Heart right ventricle (tissue), 16 donors: ENCODE measurements around the gene ETNK2. TPM values are rescaled to one million over a fixed set of nuclear protein-coding genes. Genes with fewer than 3 reads are reported as not detected.
A peak's percentile ranks its signal among the peaks of the same experiment; 100 is the strongest.

Source experiments
- ATAC-seq, 8 donors: fragments of 200-7000 bp; cut with Tn5 transposase; one replicate each; pipeline ENCODE4 v1.9.1; 2020; ENCODE audit warnings: mild to moderate bottlenecking in 8 of 8, moderate library complexity in 8 of 8, moderate number of reproducible peaks in 1 of 8
- DNase-seq, 2 donors: peaks; one replicate each; pipeline ENCODE4 v3.0.0-alpha.2; 2020
- H3K27ac ChIP-seq, 10 donors: fragments of 200-600 bp; sonication (generic) in 2 of 10; one replicate each; pipeline versions ENCODE4 v1.5.0 to v1.8.0; 2020 to 2022; ENCODE audit warnings: mild to moderate bottlenecking in 3 of 10
- H3K27me3 ChIP-seq, 7 donors: fragments of 200-600 bp; one replicate each; pipeline ENCODE4 v1.8.0; 2021 to 2022; ENCODE audit warnings: mild to moderate bottlenecking in 2 of 7
- H3K36me3 ChIP-seq, 9 donors: fragments of 200-600 bp; sonication (generic) in 1 of 9; one replicate each; pipeline versions ENCODE4 v1.5.0 to v1.8.0; 2020 to 2022; ENCODE audit warnings: mild to moderate bottlenecking in 2 of 9
- H3K4me1 ChIP-seq, 9 donors: fragments of 200-600 bp; sonication (generic) in 1 of 9; one replicate each; pipeline versions ENCODE4 v1.5.0 to v1.8.0; 2020 to 2022; ENCODE audit warnings: mild to moderate bottlenecking in 4 of 9
- H3K4me3 ChIP-seq, 10 donors: fragments of 200-600 bp; sonication (generic) in 2 of 10; one replicate each; pipeline versions ENCODE4 v1.5.0 to v1.8.0; 2020 to 2022; ENCODE audit warnings: mild to moderate bottlenecking in 7 of 10, moderate library complexity in 2 of 10
- H3K9me3 ChIP-seq, 11 donors: fragments of 200-600 bp in 10 of 11; sonication (generic) in 2 of 11; one replicate each; pipeline versions ENCODE4 v1.5.0 to v1.8.0; 2013 to 2022; ENCODE audit warnings: mild to moderate bottlenecking in 2 of 11, control low read depth in 1 of 11, moderate library complexity in 1 of 11
- CTCF ChIP-seq, 9 donors: fragments of 200-600 bp; sonication (generic) in 2 of 9; IDR thresholded peaks; one replicate each; pipeline versions ENCODE4 v1.5.0 to v1.8.0; 2021 to 2022; ENCODE audit warnings: antibody characterized with exemption in 9 of 9, mild to moderate bottlenecking in 5 of 9, moderate library complexity in 1 of 9
- WGBS, 2 donors: extraction: QIAGEN DNeasy Blood & Tissue Kit; methylation state at CpG; one replicate each; pipeline ENCODE4 v1.1.7; 2013; ENCODE audit warnings: inconsistent platforms in 1 of 2; 5-methylcytosine and 5-hydroxymethylcytosine counted together
- intact Hi-C, 10 donors: fragments of 100-400 bp; cut with DNase I; formaldehyde crosslinking; loops; one replicate each; pipeline versions ENCODE4 v1.11.1 to v1.14.2; 2022
- polyA plus RNA-seq, 2 donors: library from polyadenylated mRNA; stranded (reverse); fragments of 200-250 nt; gene quantifications; one replicate each; pipeline ENCODE4 v1.2.3, GENCODE V29; 2013
- total RNA-seq, 10 donors: library from RNA; stranded (reverse); fragmentation: NEBNext Ultra II Directional in 3 of 10; extraction: Animal tissue kit (Norgen Biotek cat#: 25700) in 3 of 10; gene quantifications; one replicate each; pipeline versions ENCODE4 v1.2.1 to v1.2.4, GENCODE V29; 2021 to 2023
- donor health status: Arrhythmogenic right ventricular cardiomyopathy.
- donor health status: ischemic (EF 13 %, LVEDD 7.1; RV severe dilation, severe dysfunction).
- donor health status: healthy with polysubstance abuse.
- donor health status: DM: no; HTN: yes; CAD: no.
- donor health status: DM: no; HTN: no; CAD: no.
- donor health status: ischemic (EF 25% LVEDD 6.9; RV normal size, moderate dysfunction).
- donor health status: ischemic (EF 25% LVEDD 5.7; RV mildly dilated, moderate dysfunction).
- donor health status: healthy.
- donor health status: DM: yes; HTN: yes; CAD: no.
- donor health status: Ischemic cardiomyopathy.
- donor health status: ischemic (EF 35%, LVEDD 5.7; RV mildly dilated, moderate dysfunction).
- donor health status: nonischemic (EF 11% LVEDD 7.7; RV severe dilation, severe dysfunction).
- donor health status: DM: yes; HTN: yes; CAD: no.
- donor health status: PGD.
- donor health status: ischemic (EF 29% LVEDD 5.4; RV normal size, mild dysfunction).
- donor health status: nonischemic (EF 23%, LVEDD 6.1; RV moderate dilation, normal function).

The ETNK2 gene
- total and polyA plus RNA-seq, 12 donors: 0.47 to 5.2 (median 2.3) TPM

GRCh38 chr1:204085876-204086275, 66.0 kb downstream of the ETNK2 start:
- H3K4me3 ChIP-seq: no peak overlapping the region
- peaks cover 0 to 5% (median 0%) of the 10 kb centered on the region in 9 donors for H3K36me3 ChIP-seq
- intact Hi-C loops: loop anchor here in 1 of 10 donors (5.0 kb wide), 1 partner anchor 36 kb away; no protein-coding TSS in a partner anchor
- peak overlapping the region in 1 of 10 donors; percentile 15 for H3K27ac ChIP-seq
- no peaks in the 10 kb centered on the region for H3K27me3 ChIP-seq
- TF ChIP-seq CTCF (IDR thresholded peaks at IDR 0.05): no peak
- no peak for DNase-seq
- 77 to 87% methylated on average over 7 of the region's 7 CpGs for WGBS, 2 donors
- no peaks in the 10 kb centered on the region for H3K9me3 ChIP-seq
- H3K4me1 ChIP-seq: peaks cover 29 to 100% (median 71%) of the 10 kb centered on the region in 9 donors
- ATAC-seq: no peak

GRCh38 chr1:204084247-204084772, 67.5 kb downstream of the ETNK2 start:
- Histone ChIP-seq H3K4me3 (no peak overlapping the region), H3K4me1 (peaks cover 33 to 100% (median 77%) of the 10 kb centered on the region in 9 donors), H3K27me3 (no peaks in the 10 kb centered on the region), H3K27ac (peak overlapping the region in 8 of 10 donors; percentile 31 to 68 (median 56)), H3K9me3 (no peaks in the 10 kb centered on the region), H3K36me3 (peaks cover 0 to 5% (median 0%) of the 10 kb centered on the region in 9 donors)
- TF ChIP-seq CTCF (IDR thresholded peaks at IDR 0.05): no peak
- ATAC-seq: peak in 6 of 8 donors; percentile 14 to 63 (median 30)
- no peak for DNase-seq
- WGBS, 2 donors: 49 to 61% methylated on average over 4 of the region's 4 CpGs
- intact Hi-C loops: loop anchor here in 1 of 10 donors (5.0 kb wide), 1 partner anchor 43 kb away; no protein-coding TSS in a partner anchor

GRCh38 chr1:204083491-204083890, 68.4 kb downstream of the ETNK2 start:
- Histone ChIP-seq H3K4me1 (peaks cover 29 to 100% (median 72%) of the 10 kb centered on the region in 9 donors), H3K9me3 (no peaks in the 10 kb centered on the region), H3K36me3 (peaks cover 0 to 5% (median 0%) of the 10 kb centered on the region in 9 donors), H3K27ac (peak overlapping the region in 5 of 10 donors; percentile 15 to 68 (median 61)), H3K27me3 (no peaks in the 10 kb centered on the region), H3K4me3 (no peak overlapping the region)
- TF ChIP-seq CTCF (IDR thresholded peaks at IDR 0.05): no peak
- ATAC-seq (no peak), DNase-seq (no peak)
- intact Hi-C loops: loop anchor here in 1 of 10 donors (5.0 kb wide), 1 partner anchor 44 kb away; no protein-coding TSS in a partner anchor
- WGBS, 2 donors: 93% methylated on average over 7 of the region's 7 CpGs

GRCh38 chr1:204081791-204082513, 69.9 kb downstream of the ETNK2 start:
- ATAC-seq (no peak), DNase-seq (no peak)
- TF ChIP-seq CTCF (IDR thresholded peaks at IDR 0.05): no peak
- intact Hi-C loops: loop anchor here in 1 of 10 donors (5.0 kb wide), 1 partner anchor 45 kb away; no protein-coding TSS in a partner anchor
- peaks cover 0 to 5% (median 0%) of the 10 kb centered on the region in 9 donors for H3K36me3 ChIP-seq
- H3K4me1 ChIP-seq: peaks cover 15 to 99% (median 62%) of the 10 kb centered on the region in 9 donors
- no peaks in the 10 kb centered on the region for H3K27me3 ChIP-seq
- no peak overlapping the region for H3K4me3 ChIP-seq
- no peaks in the 10 kb centered on the region for H3K9me3 ChIP-seq
- peak overlapping the region in 6 of 10 donors; percentile 20 to 74 (median 42) for H3K27ac ChIP-seq
- WGBS, 2 donors: 77 to 78% methylated on average over 8 of the region's 8 CpGs
